Immature natural killer cell (primary cell): ENCODE measurements around the gene CDC42EP5. TPM values are rescaled to one million over a fixed set of nuclear protein-coding genes. Genes with fewer than 3 reads are reported as not detected.

Experiments used
- DNase-seq, 3 donors: peaks; one replicate each; pipeline ENCODE4 v3.0.0; 2022; ENCODE audit warnings: mixed read lengths in 1 of 3
- H3K27ac Mint-ChIP-seq, 6 donors: one replicate each; pipeline ENCODE4 v1.8.0; 2020; ENCODE audit warnings: mixed read lengths in 6 of 6, mild to moderate bottlenecking in 5 of 6, inconsistent platforms in 4 of 6, moderate library complexity in 3 of 6
- H3K27me3 Mint-ChIP-seq, 3 donors: one replicate each; pipeline ENCODE4 v1.8.0; 2020 to 2021; ENCODE audit warnings: low read depth in 3 of 3, mild to moderate bottlenecking in 3 of 3, mixed read lengths in 3 of 3, moderate library complexity in 3 of 3, inconsistent platforms in 1 of 3
- H3K36me3 Mint-ChIP-seq, 3 donors: one replicate each; pipeline ENCODE4 v1.8.0; 2020; ENCODE audit warnings: mixed read lengths in 3 of 3, inconsistent platforms in 2 of 3, mild to moderate bottlenecking in 2 of 3
- H3K4me1 Mint-ChIP-seq, 2 donors: one replicate each; pipeline ENCODE4 v1.8.0; 2020; ENCODE audit warnings: inconsistent platforms in 2 of 2, mild to moderate bottlenecking in 2 of 2, mixed read lengths in 2 of 2, moderate library complexity in 1 of 2
- H3K4me3 Mint-ChIP-seq, 5 donors: one replicate each; pipeline ENCODE4 v1.8.0; 2020; ENCODE audit warnings: mild to moderate bottlenecking in 5 of 5, mixed read lengths in 5 of 5, inconsistent platforms in 3 of 5, moderate library complexity in 3 of 5
- H3K9me3 Mint-ChIP-seq, 6 donors: one replicate each; pipeline ENCODE4 v1.8.0; 2020; ENCODE audit warnings: mild to moderate bottlenecking in 6 of 6, mixed read lengths in 6 of 6, inconsistent platforms in 4 of 6, moderate library complexity in 3 of 6
- polyA plus RNA-seq, 3 donors: library from polyadenylated mRNA; unstranded; fragments of 300-500 nt; fragmentation: Illumina TruSeq; gene quantifications; one replicate each; pipeline ENCODE4 v1.2.3, GENCODE V29; 2021

The CDC42EP5 gene
- polyA plus RNA-seq, 3 donors from 2014 or later = not detected

DNA sequence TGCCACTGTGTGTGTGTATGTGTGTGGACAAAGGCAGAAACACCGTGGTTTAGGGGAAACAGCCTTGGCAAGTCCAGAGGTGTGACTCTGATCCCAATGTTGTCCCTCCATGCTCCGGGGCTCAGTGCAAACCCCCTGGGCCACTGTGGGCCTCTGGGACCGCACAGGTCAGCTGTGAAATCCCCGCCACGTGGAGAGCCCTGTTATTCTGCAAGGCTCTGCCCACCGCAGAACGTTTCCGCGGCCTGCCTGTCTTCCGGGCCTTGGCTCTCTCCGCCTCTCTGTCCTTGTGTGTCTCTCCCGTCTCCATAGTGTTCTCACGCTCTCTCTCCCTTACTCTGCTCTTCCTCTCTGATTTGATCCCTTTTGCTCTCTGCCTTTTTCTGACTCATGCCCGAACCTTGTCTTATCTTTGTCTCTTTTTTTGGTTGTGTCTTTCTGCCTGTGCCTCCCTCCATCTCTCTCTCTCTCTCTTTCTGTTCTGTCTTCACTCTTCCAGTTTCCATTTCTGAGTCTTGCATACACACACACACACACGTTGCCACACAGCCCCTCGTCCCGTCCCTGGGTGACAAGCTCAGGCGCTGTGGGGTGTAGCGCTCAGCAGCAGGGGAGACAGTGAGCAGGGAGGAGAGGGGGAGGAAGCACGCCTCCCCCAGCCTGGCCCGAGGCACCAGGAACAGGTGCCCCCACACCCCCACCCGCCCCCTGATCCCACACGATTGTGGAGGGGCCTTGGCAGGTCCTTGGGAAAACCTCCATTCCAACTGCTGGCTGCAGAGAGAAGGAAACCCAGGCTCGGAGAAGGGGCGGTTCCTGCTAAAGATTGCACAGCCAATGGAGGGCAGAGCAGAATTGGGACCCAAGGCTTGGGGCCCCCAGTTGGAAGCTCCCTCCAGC, 54.8 kb downstream of the CDC42EP5 start:
- Mint-ChIP-seq H3K4me1 (peaks cover 18 to 25% of the 10 kb centered on the region in 2 donors), H3K36me3 (peaks cover 0 to 4% (median 0%) of the 10 kb centered on the region in 3 donors), H3K27me3 (peaks cover 12 to 26% (median 26%) of the 10 kb centered on the region in 3 donors), H3K4me3 (peak overlapping the region; percentile 51 to 82 (median 67)), H3K9me3 (no peaks in the 10 kb centered on the region), H3K27ac (peak overlapping the region; percentile 17 to 83 (median 58))
- DNase-seq = peak; percentile 43 to 50 (median 47)

DNA sequence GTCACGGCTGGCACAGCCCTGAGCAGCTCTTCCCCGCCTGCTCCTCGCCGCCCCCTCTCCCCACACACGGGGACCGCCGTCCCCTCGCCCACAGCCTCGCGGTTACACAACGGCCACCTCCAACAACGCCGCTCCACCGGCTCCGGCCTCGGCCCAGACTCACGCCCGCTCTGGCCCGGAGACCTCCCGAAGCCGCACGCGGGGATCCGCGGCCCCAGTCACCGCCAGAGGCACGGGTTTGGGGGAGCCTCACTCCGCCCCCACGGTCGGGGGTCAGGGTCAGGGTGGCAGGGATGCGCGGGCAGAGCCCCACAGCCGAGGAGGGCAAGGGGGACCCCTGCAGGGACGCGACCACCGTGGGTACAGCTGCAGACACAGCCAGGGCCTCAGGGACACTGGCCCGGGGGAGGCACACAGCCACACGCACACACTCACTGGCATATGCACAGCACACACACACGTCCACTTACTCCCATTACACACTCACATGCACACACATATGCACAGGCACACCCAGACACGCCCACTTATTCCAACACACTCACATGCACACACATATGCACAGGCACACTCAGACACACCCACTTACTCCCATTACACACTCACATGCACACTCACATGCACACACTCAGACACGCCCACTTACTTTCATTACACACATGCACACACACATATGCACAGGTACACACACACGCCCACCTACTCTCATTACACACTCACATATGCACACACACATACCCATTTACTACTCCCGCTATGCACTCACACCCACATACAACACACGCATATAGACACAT, 56.2 kb downstream of the CDC42EP5 start:
- no peak overlapping the region for H3K27ac Mint-ChIP-seq

GRCh38 chr19:54415901-54416673, 57.0 kb downstream of the CDC42EP5 start:
- Mint-ChIP-seq H3K4me1 (peaks cover 18 to 25% of the 10 kb centered on the region in 2 donors), H3K27me3 (peaks cover 12 to 32% (median 29%) of the 10 kb centered on the region in 3 donors), H3K27ac (no peak overlapping the region), H3K9me3 (no peaks in the 10 kb centered on the region), H3K36me3 (peaks cover 0 to 4% (median under 1%) of the 10 kb centered on the region in 3 donors), H3K4me3 (peak overlapping the region in 2 of 5 donors; percentile 7 to 31)
- DNase-seq = no peak

More for the DNA sequence above, 56.2 kb downstream of the CDC42EP5 start:
- Mint-ChIP-seq H3K4me3 (peak overlapping the region in 2 of 5 donors; percentile 30 to 57), H3K4me1 (peaks cover 18 to 25% of the 10 kb centered on the region in 2 donors), H3K27me3 (peaks cover 12 to 31% (median 28%) of the 10 kb centered on the region in 3 donors), H3K9me3 (no peaks in the 10 kb centered on the region), H3K36me3 (peaks cover 0 to 4% (median 0%) of the 10 kb centered on the region in 3 donors)
- no peak for DNase-seq

DNA sequence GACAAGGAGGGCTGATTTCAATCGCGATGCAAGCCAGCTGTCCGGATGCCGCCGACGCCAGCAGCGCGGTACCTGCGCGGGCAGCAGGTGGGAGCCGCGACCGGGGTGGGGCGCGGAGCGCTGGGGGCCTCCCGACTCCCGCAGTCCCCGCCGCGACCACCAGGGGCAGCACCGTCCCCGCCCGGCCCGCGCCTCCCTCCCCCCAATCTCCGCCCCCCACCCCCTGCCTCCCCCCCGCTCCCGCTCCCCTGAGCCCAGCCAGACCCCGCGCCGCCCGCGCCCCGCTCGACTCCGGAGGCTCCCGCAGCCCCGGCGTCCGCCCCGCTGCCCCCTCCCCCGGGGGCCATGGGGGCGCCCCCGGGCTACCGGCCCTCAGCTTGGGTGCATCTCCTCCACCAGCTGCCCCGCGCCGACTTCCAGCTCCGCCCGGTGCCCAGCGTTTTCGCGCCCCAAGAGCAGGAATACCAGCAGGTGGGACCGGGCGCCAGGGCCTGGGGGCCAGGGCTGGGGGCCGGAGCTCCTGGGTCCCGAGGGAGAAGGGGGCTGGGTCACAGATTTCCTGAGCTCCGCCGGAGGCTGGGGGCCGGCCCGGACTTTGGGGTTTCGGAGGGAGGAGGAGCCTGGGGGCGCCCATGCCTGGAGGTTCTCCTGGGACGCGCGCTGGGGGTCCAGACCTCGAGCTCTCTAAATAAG, 57.7 kb downstream of the CDC42EP5 start, which contains the start of gene TTYH1:
TTYH1 (plus strand) TSS at position 257 of the 693 bp plus-strand sequence; CDS start at position 346, 89 bp downstream.
- Mint-ChIP-seq H3K9me3 (no peaks in the 10 kb centered on the region), H3K36me3 (peaks cover 0 to 6% (median 3%) of the 10 kb centered on the region in 3 donors), H3K4me1 (peaks cover 18 to 25% of the 10 kb centered on the region in 2 donors), H3K27ac (peak within 1 kb of the TSS in 1 of 6 donors; percentile 29), H3K27me3 (peaks cover 12 to 34% (median 32%) of the 10 kb centered on the region in 3 donors), H3K4me3 (peak within 1 kb of the TSS in 2 of 5 donors; percentile 31 to 38)
- DNase-seq = peak; percentile 16 to 33 (median 23)

Other genes with a start within 250 kb of the CDC42EP5 start
- under 1 TPM; 0.33 to 0.53 (median 0.39) TPM for gene LILRA6, start 230.5 kb downstream of the CDC42EP5 start, polyA plus RNA-seq
- not detected for gene LILRB5, start 216.0 kb downstream of the CDC42EP5 start, polyA plus RNA-seq
- under 1 TPM; 0.14 to 0.81 (median 0.31) TPM for gene LILRB2, start 192.2 kb downstream of the CDC42EP5 start, polyA plus RNA-seq
- 1 to 10 TPM in 1 of 3 donors, under 1 TPM in 1, not detected in 1; 0.28 to 1.6 TPM for gene LILRA5, start 160.1 kb downstream of the CDC42EP5 start, polyA plus RNA-seq
- 1 to 10 TPM; 2.3 to 6.6 (median 2.8) TPM for gene LILRA4, start 134.1 kb downstream of the CDC42EP5 start, polyA plus RNA-seq
- 100 to 1,000 TPM in 2 of 3 donors, 10 to 100 TPM in 1; 86.9 to 247 (median 126) TPM for gene LAIR1, start 108.4 kb downstream of the CDC42EP5 start, polyA plus RNA-seq
- gene TTYH1, start 57.8 kb downstream of the CDC42EP5 start, polyA plus RNA-seq = 1 to 10 TPM in 1 of 3 donors, under 1 TPM in 1, not detected in 1; 0.48 to 1.5 TPM
- gene LENG8, start 24.1 kb downstream of the CDC42EP5 start, polyA plus RNA-seq = 1 to 10 TPM; 3.2 to 8.6 (median 3.2) TPM
- gene LENG9, start 9.5 kb downstream of the CDC42EP5 start, polyA plus RNA-seq = under 1 TPM in 1 of 3 donors, not detected in 2; 0.75 TPM
- 100 to 1,000 TPM in 2 of 3 donors, 10 to 100 TPM in 1; 77.7 to 463 (median 183) TPM for gene LAIR2, start 29.5 kb upstream of the CDC42EP5 start, polyA plus RNA-seq
- 1 to 10 TPM in 2 of 3 donors, under 1 TPM in 1; 0.58 to 9.7 (median 7.9) TPM for gene LILRA2, start 100.5 kb upstream of the CDC42EP5 start, polyA plus RNA-seq
- 1 to 10 TPM in 2 of 3 donors, under 1 TPM in 1; 0.47 to 3.4 (median 1.1) TPM for gene LILRA1, start 120.3 kb upstream of the CDC42EP5 start, polyA plus RNA-seq
- gene LILRB1, start 157.2 kb upstream of the CDC42EP5 start, polyA plus RNA-seq = 10 to 100 TPM in 1 of 3 donors, 1 to 10 TPM in 2; 4.7 to 12.8 (median 9.1) TPM
- 1 to 10 TPM in 1 of 3 donors, under 1 TPM in 2; 0.27 to 7.4 (median 0.69) TPM for gene LILRB4, start 189.7 kb upstream of the CDC42EP5 start, polyA plus RNA-seq